CD8-positive, alpha-beta memory T cell (primary cell): ENCODE results near the gene TSEN54. TPM values are rescaled to one million over a fixed set of nuclear protein-coding genes. Genes with fewer than 3 reads are reported as not detected.

Experiments used
- CTCF ChIA-PET: fragments of 350-600 bp; sonication (Branson Sonifier 250); formaldehyde crosslinking; loops from one replicate; lab custom pipeline; 2021; ENCODE audit warnings: antibody characterized with exemption; lab: Charles Lee
- POLR2A ChIA-PET: fragments of 350-600 bp; sonication (Branson Sonifier 250); formaldehyde crosslinking; loops from one replicate; lab custom pipeline; 2021; ENCODE audit warnings: antibody characterized with exemption; lab: Charles Lee
- DNase-seq, 5 donors: peaks; one replicate each; pipeline versions ENCODE4 v3.0.0 to v3.0.0-alpha.2; 2020 to 2022; ENCODE audit warnings: mixed read lengths in 1 of 5
- H3K27ac ChIP-seq: one replicate; pipeline ENCODE4 v1.7.0; 2013; ENCODE audit warnings: low read depth, mild to moderate bottlenecking, low read length, moderate library complexity
- H3K27me3 ChIP-seq: 2 replicates; pipeline ENCODE4 v1.7.0; 2013; ENCODE audit warnings: low read length, mild to moderate bottlenecking; ENCODE audit not compliant: insufficient read depth, poor library complexity, severe bottlenecking
- H3K36me3 ChIP-seq: 2 replicates; pipeline ENCODE4 v1.7.0; 2013; ENCODE audit warnings: mild to moderate bottlenecking, low read length, moderate library complexity; ENCODE audit not compliant: insufficient read depth
- H3K4me1 ChIP-seq: 2 replicates; pipeline ENCODE4 v1.7.0; 2013; ENCODE audit warnings: mild to moderate bottlenecking, low read length, moderate library complexity; ENCODE audit not compliant: insufficient read depth
- H3K4me3 ChIP-seq: 2 replicates; pipeline ENCODE4 v1.7.0; 2013; ENCODE audit warnings: mild to moderate bottlenecking, low read length
- H3K9me3 ChIP-seq: 2 replicates; pipeline ENCODE4 v1.7.0; 2013; ENCODE audit warnings: mild to moderate bottlenecking, low read length
- H3K27ac Mint-ChIP-seq, 8 donors: one replicate each; pipeline ENCODE4 v1.8.0; 2020 to 2021; ENCODE audit warnings: mixed read lengths in 8 of 8, mild to moderate bottlenecking in 6 of 8, inconsistent platforms in 3 of 8, moderate library complexity in 3 of 8
- H3K27me3 Mint-ChIP-seq, 2 donors: one replicate each; pipeline ENCODE4 v1.8.0; 2020 to 2021; ENCODE audit warnings: mixed read lengths in 2 of 2, mild to moderate bottlenecking in 1 of 2, moderate library complexity in 1 of 2
- H3K36me3 Mint-ChIP-seq, 3 donors: one replicate each; pipeline ENCODE4 v1.8.0; 2020 to 2021; ENCODE audit warnings: mixed read lengths in 3 of 3, inconsistent platforms in 1 of 3, mild to moderate bottlenecking in 1 of 3
- H3K4me1 Mint-ChIP-seq, 3 donors: one replicate each; pipeline ENCODE4 v1.8.0; 2020 to 2021; ENCODE audit warnings: mixed read lengths in 3 of 3, inconsistent platforms in 1 of 3, mild to moderate bottlenecking in 1 of 3
- H3K4me3 Mint-ChIP-seq, 7 donors: one replicate each; pipeline ENCODE4 v1.8.0; 2020 to 2021; ENCODE audit warnings: mixed read lengths in 7 of 7, mild to moderate bottlenecking in 6 of 7, moderate library complexity in 4 of 7, inconsistent platforms in 2 of 7
- H3K9me3 Mint-ChIP-seq, 5 donors: one replicate each; pipeline ENCODE4 v1.8.0; 2020 to 2022; ENCODE audit warnings: mixed read lengths in 5 of 5, mild to moderate bottlenecking in 3 of 5, moderate library complexity in 2 of 5, inconsistent platforms in 1 of 5
- polyA plus RNA-seq: library from polyadenylated mRNA; unstranded; fragments of 300-500 nt; fragmentation: Illumina TruSeq; gene quantifications from one replicate; pipeline ENCODE4 v1.2.3, GENCODE V29; 2021
- total RNA-seq, 2 experiments: library from RNA; stranded (reverse); gene quantifications; one replicate each; pipeline ENCODE4 v1.2.3, GENCODE V29; 2021

The TSEN54 gene
- total and polyA plus RNA-seq, 3 experiments from 2014 or later = 49.7 to 152 (median 56.9) TPM

- Histone ChIP-seq H3K4me3 (no peak overlapping the region), H3K27me3 (no peaks in the 10 kb centered on the region), H3K27ac (no peak overlapping the region), H3K36me3 (no peaks in the 10 kb centered on the region), H3K4me1 (peaks cover under 1% of the 10 kb centered on the region), H3K9me3 (no peaks in the 10 kb centered on the region)
- no peaks in the 10 kb centered on the region for H3K27me3 Mint-ChIP-seq
- ChIA-PET POLR2A (no interaction called here), CTCF (interaction anchor here (1.1 to 1.3 kb wide), 2 partner anchors 17 to 23 kb away, joined by 3 to 4 read pairs; no protein-coding TSS in a partner anchor)
- H3K9me3 Mint-ChIP-seq = no peaks in the 10 kb centered on the region
- H3K4me1 Mint-ChIP-seq = peaks cover 15% of the 10 kb centered on the region in 3 donors
- H3K4me3 Mint-ChIP-seq = no peak overlapping the region
- no peak for DNase-seq
- peaks cover 0 to 34% (median 5%) of the 10 kb centered on the region in 3 donors for H3K36me3 Mint-ChIP-seq
- peak overlapping the region in 6 of 8 donors; percentile 23 to 55 (median 44) for H3K27ac Mint-ChIP-seq
Observed at GRCh38 chr17:75481194-75482068, 34.9 kb upstream of the TSEN54 start.

- H3K27me3 Mint-ChIP-seq = no peaks in the 10 kb centered on the region
- H3K4me3 Mint-ChIP-seq = no peak overlapping the region
- no peaks in the 10 kb centered on the region for H3K9me3 Mint-ChIP-seq
- CTCF ChIA-PET = interaction anchor here (1.1 kb wide), 1 partner anchor 23 kb away, joined by 3 read pairs; no protein-coding TSS in a partner anchor
- no peak for DNase-seq
- H3K36me3 Mint-ChIP-seq = peaks cover 0 to 28% (median 7%) of the 10 kb centered on the region in 3 donors
- no peaks in the 10 kb centered on the region for H3K36me3 ChIP-seq
- H3K27ac Mint-ChIP-seq = peak overlapping the region in 3 of 8 donors; percentile 27 to 78 (median 71)
- peaks cover 10% of the 10 kb centered on the region for H3K4me1 ChIP-seq
- H3K4me3 ChIP-seq = no peak overlapping the region
- peaks cover 24% of the 10 kb centered on the region in 3 donors for H3K4me1 Mint-ChIP-seq
- no peak overlapping the region for H3K27ac ChIP-seq
- H3K27me3 ChIP-seq = no peaks in the 10 kb centered on the region
- H3K9me3 ChIP-seq = no peaks in the 10 kb centered on the region
- POLR2A ChIA-PET = interaction anchor here (0.6 kb wide), 2 partner anchors 34 to 67 kb away, joined by 3 to 4 read pairs; no protein-coding TSS in a partner anchor
Observed at GRCh38 chr17:75482098-75482942, 34.0 kb upstream of the TSEN54 start.

GRCh38 chr17:75485688-75486087 lies 30.6 kb upstream of the TSEN54 start:
- ChIA-PET CTCF (no interaction called here), POLR2A (no interaction called here)
- no peaks in the 10 kb centered on the region for H3K9me3 Mint-ChIP-seq
- H3K4me3 Mint-ChIP-seq = no peak overlapping the region
- H3K27me3 Mint-ChIP-seq = no peaks in the 10 kb centered on the region
- Histone ChIP-seq H3K27ac (no peak overlapping the region), H3K4me3 (no peak overlapping the region), H3K36me3 (no peaks in the 10 kb centered on the region), H3K9me3 (no peaks in the 10 kb centered on the region), H3K27me3 (no peaks in the 10 kb centered on the region), H3K4me1 (peaks cover 24% of the 10 kb centered on the region)
- peaks cover 0 to 22% (median 7%) of the 10 kb centered on the region in 3 donors for H3K36me3 Mint-ChIP-seq
- no peak overlapping the region for H3K27ac Mint-ChIP-seq
- peaks cover 29 to 40% (median 30%) of the 10 kb centered on the region in 3 donors for H3K4me1 Mint-ChIP-seq
- DNase-seq = no peak

DNA sequence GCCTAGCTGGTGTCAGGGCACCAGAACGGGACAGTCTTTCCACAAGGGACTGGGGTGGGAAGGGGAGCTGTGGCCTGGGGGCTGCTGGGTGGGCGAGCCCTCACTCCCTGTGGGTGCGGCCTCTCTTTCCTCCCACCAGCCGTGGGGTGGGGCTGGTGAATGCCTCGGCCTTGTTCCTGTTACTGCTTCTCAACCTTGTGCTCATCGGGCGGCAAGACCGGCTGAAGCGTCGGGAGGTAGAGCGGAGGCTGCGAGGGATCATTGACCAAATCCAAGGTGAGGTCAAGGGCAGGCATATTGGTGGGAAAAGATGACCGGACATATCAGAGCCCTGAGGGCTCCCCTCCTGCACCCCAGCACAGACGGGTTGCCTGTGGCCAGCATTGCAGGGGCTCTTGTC lies 30.2 kb upstream of the TSEN54 start:
- Histone ChIP-seq H3K9me3 (no peaks in the 10 kb centered on the region), H3K4me3 (no peak overlapping the region), H3K36me3 (no peaks in the 10 kb centered on the region), H3K27me3 (no peaks in the 10 kb centered on the region), H3K4me1 (peaks cover 24% of the 10 kb centered on the region), H3K27ac (no peak overlapping the region)
- H3K9me3 Mint-ChIP-seq = no peaks in the 10 kb centered on the region
- POLR2A ChIA-PET = no interaction called here
- peak overlapping the region in 7 of 8 donors; percentile 53 to 98 (median 95) for H3K27ac Mint-ChIP-seq
- H3K4me1 Mint-ChIP-seq = peaks cover 26 to 40% (median 30%) of the 10 kb centered on the region in 3 donors
- peak overlapping the region in 5 of 7 donors; percentile 20 to 62 (median 43) for H3K4me3 Mint-ChIP-seq
- DNase-seq = no peak
- H3K27me3 Mint-ChIP-seq = no peaks in the 10 kb centered on the region
- CTCF ChIA-PET = no interaction called here
- H3K36me3 Mint-ChIP-seq = peaks cover 0 to 20% (median 7%) of the 10 kb centered on the region in 3 donors

DNA sequence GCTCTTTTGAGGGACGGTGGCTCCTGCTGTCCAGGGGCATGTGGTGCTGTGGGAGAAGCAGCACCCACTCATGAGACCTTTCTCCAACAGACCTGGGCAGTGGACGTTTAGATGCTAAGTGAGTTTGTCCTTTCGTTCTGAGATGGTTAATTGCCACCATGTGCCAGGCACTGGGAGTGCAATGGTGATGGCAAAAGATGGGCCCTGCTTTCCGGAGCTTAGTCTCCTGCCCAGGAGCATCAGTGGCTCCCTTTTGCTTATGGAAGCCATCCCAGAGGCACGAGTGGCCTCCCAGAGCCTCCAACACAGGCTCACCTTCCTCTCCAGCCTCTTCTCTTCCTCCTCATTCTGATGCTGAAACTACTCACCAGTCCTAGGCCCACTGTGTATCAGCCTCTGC lies 29.4 kb upstream of the TSEN54 start:
- no peaks in the 10 kb centered on the region for H3K9me3 ChIP-seq
- no peaks in the 10 kb centered on the region for H3K27me3 Mint-ChIP-seq
- H3K36me3 Mint-ChIP-seq = peaks cover 0 to 26% (median 7%) of the 10 kb centered on the region in 3 donors
- H3K4me3 ChIP-seq = peak overlapping the region; percentile 25
- H3K4me1 ChIP-seq = peaks cover 24% of the 10 kb centered on the region
- ChIA-PET POLR2A (interaction anchor here (1.8 kb wide), 1 partner anchor 30 kb away, joined by 8 read pairs; the partner anchor contains the start of gene TSEN54), CTCF (interaction anchor here (0.6 to 1.5 kb wide), 3 partner anchors 11 to 32 kb away, joined by 3 to 6 read pairs (median 3); partner anchors contain the start of gene TMEM94)
- H3K4me1 Mint-ChIP-seq = peaks cover 26 to 40% (median 30%) of the 10 kb centered on the region in 3 donors
- H3K27ac ChIP-seq = peak overlapping the region; percentile 12
- H3K9me3 Mint-ChIP-seq = no peaks in the 10 kb centered on the region
- DNase-seq = no peak
- H3K36me3 ChIP-seq = no peaks in the 10 kb centered on the region
- H3K27ac Mint-ChIP-seq = peak overlapping the region; percentile 91 to 100 (median 96)
- peak overlapping the region; percentile 60 to 90 (median 80) for H3K4me3 Mint-ChIP-seq
- no peaks in the 10 kb centered on the region for H3K27me3 ChIP-seq

GRCh38 chr17:75487351-75488070 lies 28.8 kb upstream of the TSEN54 start:
- POLR2A ChIA-PET = interaction anchor here (0.6 to 1.8 kb wide), 2 partner anchors 29 to 31 kb away, joined by 3 to 8 read pairs; partner anchors contain the start of genes TMEM94 and TSEN54
- Mint-ChIP-seq H3K4me3 (peak overlapping the region; percentile 60 to 90 (median 80)), H3K36me3 (peaks cover 0 to 30% (median 7%) of the 10 kb centered on the region in 3 donors), H3K27ac (peak overlapping the region; percentile 91 to 100 (median 96)), H3K9me3 (no peaks in the 10 kb centered on the region), H3K4me1 (peaks cover 26 to 40% (median 30%) of the 10 kb centered on the region in 3 donors), H3K27me3 (no peaks in the 10 kb centered on the region)
- H3K4me3 ChIP-seq = peak overlapping the region; percentile 25
- H3K4me1 ChIP-seq = peaks cover 24% of the 10 kb centered on the region
- DNase-seq = peak; percentile 33 to 68 (median 54)
- no peaks in the 10 kb centered on the region for H3K27me3 ChIP-seq
- H3K27ac ChIP-seq = peak overlapping the region; percentile 12
- CTCF ChIA-PET = interaction anchor here (0.6 to 1.5 kb wide), 4 partner anchors 12 to 33 kb away, joined by 3 to 6 read pairs (median 3); partner anchors contain the start of gene TMEM94
- no peaks in the 10 kb centered on the region for H3K9me3 ChIP-seq
- H3K36me3 ChIP-seq = no peaks in the 10 kb centered on the region
